SK-N-SH (cell line): ENCODE data around the gene KRT37. TPM values are rescaled to one million over a fixed set of nuclear protein-coding genes. Genes with fewer than 3 reads are reported as not detected.

ENCODE experiments used
- CTCF ChIA-PET: fragments of 300-600, 350-600 bp; formaldehyde crosslinking; extraction: SDS; loops from one replicate; lab custom pipeline; 2021; lab: Yijun Ruan, JAX
- POLR2A ChIA-PET: fragments of 350-600 bp; sonication (Branson Sonifier 250); formaldehyde crosslinking; extraction: SDS; loops from one replicate; lab custom pipeline; 2020; ENCODE audit warnings: antibody characterized with exemption, inconsistent platforms; lab: Yijun Ruan, JAX
- DNase-seq: peaks from one replicate; pipeline ENCODE4 v3.0.0; 2012
- H2AFZ ChIP-seq: fragments of 200-600 bp; sonication (generic); 2 replicates; pipeline ENCODE4 v1.8.1; 2016; ENCODE audit warnings: antibody characterized with exemption, mild to moderate bottlenecking, low read depth
- H3F3A ChIP-seq: fragments of 200-600 bp; sonication (generic); replicated peaks from 2 replicates; pipeline ENCODE3; 2016; ENCODE audit warnings: antibody characterized with exemption, mild to moderate bottlenecking; ENCODE audit not compliant: insufficient read depth
- H3K27ac ChIP-seq, 2 experiments: fragments of 200-500 bp in 1 of 2; fragments of 200-600 bp in 1 of 2; sonication (Bioruptor generic) in 1 of 2; sonication (generic), shearing (Covaris generic) in 1 of 2; 2 replicates each; pipeline versions ENCODE4 v1.5.1 to v1.6.1; 2014 to 2016; ENCODE audit warnings: low read depth in 2 of 2, inconsistent platforms in 1 of 2, low read length in 1 of 2, mild to moderate bottlenecking in 1 of 2, mixed read lengths in 1 of 2
- H3K27me3 ChIP-seq: fragments of 200-600 bp; sonication (generic), shearing (Covaris generic); 2 replicates; pipeline ENCODE4 v1.6.1; 2016; ENCODE audit warnings: mixed run types; ENCODE audit not compliant: insufficient read depth
- H3K36me3 ChIP-seq, 2 experiments: fragments of 200-500 bp in 1 of 2; fragments of 200-600 bp in 1 of 2; sonication (Bioruptor generic) in 1 of 2; sonication (generic) in 1 of 2; replicated peaks in 1 of 2; 2 replicates each; pipeline versions ENCODE3 to v1.5.1; 2014 to 2016; ENCODE audit warnings: low read length in 1 of 2, mild to moderate bottlenecking in 1 of 2; ENCODE audit not compliant: insufficient read depth in 2 of 2, control insufficient read depth in 1 of 2
- H3K4me1 ChIP-seq, 2 experiments: fragments of 200-500 bp in 1 of 2; fragments of 200-600 bp in 1 of 2; sonication (Bioruptor generic) in 1 of 2; sonication (generic), shearing (Covaris generic) in 1 of 2; 2 replicates each; pipeline versions ENCODE4 v1.5.1 to v1.6.1; 2014 to 2016; ENCODE audit warnings: low read depth in 1 of 2, low read length in 1 of 2, mixed run types in 1 of 2; ENCODE audit not compliant: insufficient read depth in 2 of 2, control insufficient read depth in 1 of 2
- H3K4me2 ChIP-seq: fragments of 200-600 bp; sonication (generic), shearing (Covaris generic); 2 replicates; pipeline ENCODE4 v1.6.1; 2017; ENCODE audit warnings: mixed run types
- H3K4me3 ChIP-seq, 2 experiments: fragments of 200-500 bp in 1 of 2; fragments of 200-600 bp in 1 of 2; sonication (Bioruptor generic) in 1 of 2; sonication (generic), shearing (Covaris generic) in 1 of 2; 2 replicates each; pipeline versions ENCODE4 v1.5.1 to v1.8.1; 2014 to 2016; ENCODE audit warnings: low read depth in 2 of 2, inconsistent platforms in 1 of 2, low read length in 1 of 2, mild to moderate bottlenecking in 1 of 2, mixed read lengths in 1 of 2, moderate library complexity in 1 of 2
- H3K79me2 ChIP-seq: fragments of 200-600 bp; sonication (generic); 2 replicates; pipeline ENCODE4 v1.8.1; 2017; ENCODE audit warnings: mild to moderate bottlenecking; ENCODE audit not compliant: insufficient read depth
- H3K9ac ChIP-seq: fragments of 200-600 bp; sonication (generic); 2 replicates; pipeline ENCODE4 v1.6.1; 2017; ENCODE audit warnings: mixed run types
- H3K9me2 ChIP-seq: fragments of 200-600 bp; sonication (generic); 2 replicates; pipeline ENCODE4 v1.6.1; 2017; ENCODE audit warnings: mixed run types
- H3K9me3 ChIP-seq: fragments of 200-600 bp; sonication (generic); 2 replicates; pipeline ENCODE4 v1.6.1; 2017; ENCODE audit warnings: mixed run types, mild to moderate bottlenecking, moderate library complexity
- H4K20me1 ChIP-seq: fragments of 200-600 bp; sonication (generic); 2 replicates; pipeline ENCODE4 v1.6.1; 2017; ENCODE audit warnings: mild to moderate bottlenecking, mixed run types; ENCODE audit not compliant: insufficient read depth
- EZH2phosphoT487 ChIP-seq: fragments of 200-600 bp; sonication (generic); IDR thresholded peaks from 2 replicates; pipeline ENCODE4 v1.6.1; 2017; ENCODE audit warnings: low read depth, mixed run types, mild to moderate bottlenecking, antibody characterized with exemption, moderate library complexity, borderline replicate concordance
- FOSL2 ChIP-seq: IDR thresholded peaks from 2 replicates; pipeline ENCODE4 v1.4.0; 2012; ENCODE audit warnings: low read depth, mild to moderate bottlenecking, moderate library complexity, borderline replicate concordance
- FOXJ3 ChIP-seq: sonication (generic); formaldehyde crosslinking; IDR thresholded peaks from 2 replicates; pipeline ENCODE4 v1.5.1; 2020; ENCODE audit warnings: mild to moderate bottlenecking, missing genetic modification reagents
- GABPA ChIP-seq: IDR thresholded peaks from 2 replicates; pipeline ENCODE4 v1.4.0; 2012; ENCODE audit warnings: low read depth, mild to moderate bottlenecking
- GATA2 ChIP-seq: sonication (generic); formaldehyde crosslinking; IDR thresholded peaks from 2 replicates; pipeline ENCODE4 v1.5.0; 2020; ENCODE audit warnings: mild to moderate bottlenecking, missing genetic modification reagents
- JUND ChIP-seq: IDR thresholded peaks from 2 replicates; pipeline ENCODE4 v1.4.0; 2012
- NFIC ChIP-seq: IDR thresholded peaks from 2 replicates; pipeline ENCODE4 v1.4.0; 2012; ENCODE audit warnings: borderline replicate concordance
- NRF1 ChIP-seq: IDR thresholded peaks from 2 replicates; pipeline ENCODE4 v1.6.1; 2012; ENCODE audit warnings: low read depth, mild to moderate bottlenecking, low read length
- POLR2AphosphoS5 ChIP-seq: IDR thresholded peaks from 2 replicates; pipeline ENCODE4 v1.6.1; 2012; ENCODE audit warnings: low read depth, low read length
- RCOR1 ChIP-seq: fragments of 150-350 bp; IDR thresholded peaks from 2 replicates; pipeline ENCODE4 v1.6.1; 2017; ENCODE audit warnings: antibody characterized with exemption, low read length
- RXRA ChIP-seq: IDR thresholded peaks from 2 replicates; pipeline ENCODE4 v1.4.0; 2012; ENCODE audit warnings: low read depth, mild to moderate bottlenecking, borderline replicate concordance
- SMC3 ChIP-seq: IDR thresholded peaks from 2 replicates; pipeline ENCODE4 v1.6.1; 2012; ENCODE audit warnings: low read depth, low read length, improper control_type of control experiment
- TCF12 ChIP-seq: IDR thresholded peaks from 2 replicates; pipeline ENCODE4 v1.4.0; 2012
- TEAD4 ChIP-seq: IDR thresholded peaks from 2 replicates; pipeline ENCODE4 v1.4.0; 2012; ENCODE audit warnings: mild to moderate bottlenecking, borderline replicate concordance; ENCODE audit not compliant: insufficient read depth
- YY1 ChIP-seq: IDR thresholded peaks from 2 replicates; pipeline ENCODE4 v1.4.0; 2012; ENCODE audit warnings: low read depth, mild to moderate bottlenecking
- WGBS: methylation state at CpG from one replicate; pipeline ENCODE4 v1.1.6; 2017; ENCODE audit warnings: low lambda C conversion rate; 5-methylcytosine and 5-hydroxymethylcytosine counted together
- polyA plus RNA-seq, 3 experiments: library from polyadenylated mRNA; depleted of rRNA; stranded (reverse); fragments of >200 nt; gene quantifications; 2 replicates each; pipeline ENCODE4 v1.2.3, GENCODE V29; 2012
- TF ChIP-seq, protein P1 (sequence below): IDR thresholded peaks from 2 replicates; pipeline ENCODE4; 2012
- TF ChIP-seq, protein P2 (sequence below): fragments of 150-350 bp; IDR thresholded peaks from 2 replicates; pipeline ENCODE4 v1.6.1; 2017; ENCODE audit warnings: antibody characterized with exemption, low read length, low read depth, borderline replicate concordance
- TF ChIP-seq, protein P3 (sequence below): IDR thresholded peaks from 2 replicates; pipeline ENCODE4 v1.4.0; 2012; ENCODE audit warnings: low read depth, borderline replicate concordance
- TF ChIP-seq, protein P4 (sequence below): IDR thresholded peaks from 2 replicates; pipeline ENCODE4 v1.4.0; 2012; ENCODE audit warnings: low read depth
- TF ChIP-seq, protein P5 (sequence below): fragments of 200-600 bp; sonication (generic); IDR thresholded peaks from 2 replicates; pipeline ENCODE4 v1.6.1; 2017; ENCODE audit warnings: antibody characterized with exemption, mild to moderate bottlenecking, moderate library complexity

Gene KRT37
- polyA plus RNA-seq, 1 of the 3 experiments (the other 2 are of a cell fraction), result not detected

DNA sequence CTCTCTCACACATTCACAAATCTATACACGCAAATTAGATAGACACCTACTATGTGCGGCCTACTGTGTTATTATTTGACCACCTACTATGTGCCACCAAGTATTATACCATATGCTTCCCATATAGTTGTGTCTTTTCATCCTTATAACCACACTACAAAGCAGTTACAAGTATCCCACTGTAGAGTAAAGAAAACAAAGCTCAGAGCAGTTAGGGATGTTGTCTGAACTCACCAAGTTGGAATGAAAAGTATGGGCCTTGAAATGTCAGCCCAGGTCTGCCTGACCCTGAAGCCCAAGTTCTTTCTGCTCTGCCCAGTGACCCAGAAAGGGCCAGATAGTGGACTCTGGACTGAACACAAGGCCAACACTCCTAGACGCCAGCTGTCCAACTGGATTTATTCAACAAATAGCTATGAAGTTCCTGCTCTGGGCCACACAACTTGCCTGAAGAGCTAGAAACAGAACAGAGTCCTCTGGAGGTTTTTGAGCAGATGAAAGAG lies 8.5 kb downstream of the KRT37 start:
- POLR2A ChIA-PET, result no interaction called here
- no peaks in the 10 kb centered on the region for H3K79me2 ChIP-seq
- no peak for TF ChIP-seq FOSL2
- TF ChIP-seq, protein P1, sequence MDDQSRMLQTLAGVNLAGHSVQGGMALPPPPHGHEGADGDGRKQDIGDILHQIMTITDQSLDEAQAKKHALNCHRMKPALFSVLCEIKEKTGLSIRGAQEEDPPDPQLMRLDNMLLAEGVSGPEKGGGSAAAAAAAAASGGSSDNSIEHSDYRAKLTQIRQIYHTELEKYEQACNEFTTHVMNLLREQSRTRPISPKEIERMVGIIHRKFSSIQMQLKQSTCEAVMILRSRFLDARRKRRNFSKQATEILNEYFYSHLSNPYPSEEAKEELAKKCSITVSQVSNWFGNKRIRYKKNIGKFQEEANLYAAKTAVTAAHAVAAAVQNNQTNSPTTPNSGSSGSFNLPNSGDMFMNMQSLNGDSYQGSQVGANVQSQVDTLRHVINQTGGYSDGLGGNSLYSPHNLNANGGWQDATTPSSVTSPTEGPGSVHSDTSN, result no peak
- 0 out of 2 replicates have a peak, but pooled peaks have one; percentile 11 for TF ChIP-seq RXRA
- TF ChIP-seq JUND, result 0 out of 2 replicates have a peak, but pooled peaks have one; percentile 11
- no peak for TF ChIP-seq TCF12
- TF ChIP-seq, protein P2, sequence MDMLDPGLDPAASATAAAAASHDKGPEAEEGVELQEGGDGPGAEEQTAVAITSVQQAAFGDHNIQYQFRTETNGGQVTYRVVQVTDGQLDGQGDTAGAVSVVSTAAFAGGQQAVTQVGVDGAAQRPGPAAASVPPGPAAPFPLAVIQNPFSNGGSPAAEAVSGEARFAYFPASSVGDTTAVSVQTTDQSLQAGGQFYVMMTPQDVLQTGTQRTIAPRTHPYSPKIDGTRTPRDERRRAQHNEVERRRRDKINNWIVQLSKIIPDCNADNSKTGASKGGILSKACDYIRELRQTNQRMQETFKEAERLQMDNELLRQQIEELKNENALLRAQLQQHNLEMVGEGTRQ, result no peak
- TF ChIP-seq, protein P3, sequence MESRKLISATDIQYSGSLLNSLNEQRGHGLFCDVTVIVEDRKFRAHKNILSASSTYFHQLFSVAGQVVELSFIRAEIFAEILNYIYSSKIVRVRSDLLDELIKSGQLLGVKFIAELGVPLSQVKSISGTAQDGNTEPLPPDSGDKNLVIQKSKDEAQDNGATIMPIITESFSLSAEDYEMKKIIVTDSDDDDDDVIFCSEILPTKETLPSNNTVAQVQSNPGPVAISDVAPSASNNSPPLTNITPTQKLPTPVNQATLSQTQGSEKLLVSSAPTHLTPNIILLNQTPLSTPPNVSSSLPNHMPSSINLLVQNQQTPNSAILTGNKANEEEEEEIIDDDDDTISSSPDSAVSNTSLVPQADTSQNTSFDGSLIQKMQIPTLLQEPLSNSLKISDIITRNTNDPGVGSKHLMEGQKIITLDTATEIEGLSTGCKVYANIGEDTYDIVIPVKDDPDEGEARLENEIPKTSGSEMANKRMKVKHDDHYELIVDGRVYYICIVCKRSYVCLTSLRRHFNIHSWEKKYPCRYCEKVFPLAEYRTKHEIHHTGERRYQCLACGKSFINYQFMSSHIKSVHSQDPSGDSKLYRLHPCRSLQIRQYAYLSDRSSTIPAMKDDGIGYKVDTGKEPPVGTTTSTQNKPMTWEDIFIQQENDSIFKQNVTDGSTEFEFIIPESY, result no peak
- no peak for TF ChIP-seq SMC3
- no peak for TF ChIP-seq FOXJ3 (CRISPR knock-in tag)
- TF ChIP-seq YY1, result no peak
- TF ChIP-seq NFIC, result no peak
- TF ChIP-seq EZH2phosphoT487, result no peak
- TF ChIP-seq POLR2AphosphoS5, result no peak
- H3K27ac ChIP-seq, result peak overlapping the region in 1 of 2 experiments; percentile 36; a peak in 1 of 4 replicates
- no peak overlapping the region for H2AFZ ChIP-seq
- H3K4me2 ChIP-seq, result no peak overlapping the region
- CTCF ChIA-PET, result interaction anchor here (0.8 to 2.9 kb wide), 3 partner anchors 133 to 499 kb away, joined by 3 to 11 read pairs (median 3); no protein-coding TSS in a partner anchor
- peaks cover 4% of the 10 kb centered on the region for H3F3A ChIP-seq
- no peaks in the 10 kb centered on the region for H3K36me3 ChIP-seq
- H3K4me3 ChIP-seq, result no peak overlapping the region
- H3K9me3 ChIP-seq, result no peaks in the 10 kb centered on the region
- no peaks in the 10 kb centered on the region for H3K9me2 ChIP-seq
- H3K4me1 ChIP-seq, result peaks cover 0 to 39% of the 10 kb centered on the region in 2 experiments; a peak in 3 of 4 replicates
- H4K20me1 ChIP-seq, result no peaks in the 10 kb centered on the region
- no peaks in the 10 kb centered on the region for H3K27me3 ChIP-seq
- 44% methylated on average over 3 of the region's 3 CpGs for WGBS
- H3K9ac ChIP-seq, result no peak overlapping the region
- no peak for DNase-seq

DNA sequence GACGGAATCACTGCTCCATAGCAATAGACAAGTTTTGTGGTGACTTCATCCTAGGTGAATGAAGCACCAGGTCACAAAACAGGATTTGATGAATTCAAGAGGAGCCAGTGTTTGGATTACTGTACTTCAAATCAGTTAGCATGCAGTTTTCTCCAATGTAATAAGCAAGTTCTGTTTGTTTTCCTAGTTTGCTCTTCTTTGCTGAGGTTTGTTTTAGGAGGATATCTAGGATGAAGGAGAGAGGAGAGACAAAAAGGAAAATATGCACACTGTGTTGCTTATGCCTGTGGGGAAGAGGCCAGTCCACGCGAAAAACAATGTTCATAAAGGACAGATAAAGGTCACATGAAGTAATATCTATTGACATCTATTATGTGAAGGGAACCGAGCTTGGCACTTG lies 9.0 kb downstream of the KRT37 start:
- Histone ChIP-seq H3K79me2 (no peaks in the 10 kb centered on the region), H3K27me3 (no peaks in the 10 kb centered on the region), H3K9me3 (no peaks in the 10 kb centered on the region), H3K9ac (no peak overlapping the region), H4K20me1 (no peaks in the 10 kb centered on the region), H3K4me1 (peaks cover 0 to 35% of the 10 kb centered on the region in 2 experiments; a peak in 3 of 4 replicates), H3K9me2 (no peaks in the 10 kb centered on the region), H3K27ac (no peak overlapping the region), H2AFZ (no peak overlapping the region), H3K4me2 (no peak overlapping the region; the same call in 1 of the 2 replicates), H3F3A (peaks cover under 1% of the 10 kb centered on the region), H3K36me3 (no peaks in the 10 kb centered on the region), H3K4me3 (no peak overlapping the region)
- DNase-seq, result no peak
- 80% methylated on average over 4 of the region's 4 CpGs for WGBS
- ChIA-PET POLR2A (no interaction called here), CTCF (interaction anchor here (2.9 kb wide), 1 partner anchor 134 kb away, joined by 11 read pairs; no protein-coding TSS in a partner anchor)
- TF ChIP-seq TCF12 (no peak), FOSL2 (no peak), GABPA (no peak), RCOR1 (no peak), NRF1 (no peak), TEAD4 (no peak), GATA2 (CRISPR knock-in tag) (no peak)
- TF ChIP-seq, protein P3, result no peak
- TF ChIP-seq, protein P4, sequence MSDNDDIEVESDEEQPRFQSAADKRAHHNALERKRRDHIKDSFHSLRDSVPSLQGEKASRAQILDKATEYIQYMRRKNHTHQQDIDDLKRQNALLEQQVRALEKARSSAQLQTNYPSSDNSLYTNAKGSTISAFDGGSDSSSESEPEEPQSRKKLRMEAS, result no peak
- TF ChIP-seq, protein P5, sequence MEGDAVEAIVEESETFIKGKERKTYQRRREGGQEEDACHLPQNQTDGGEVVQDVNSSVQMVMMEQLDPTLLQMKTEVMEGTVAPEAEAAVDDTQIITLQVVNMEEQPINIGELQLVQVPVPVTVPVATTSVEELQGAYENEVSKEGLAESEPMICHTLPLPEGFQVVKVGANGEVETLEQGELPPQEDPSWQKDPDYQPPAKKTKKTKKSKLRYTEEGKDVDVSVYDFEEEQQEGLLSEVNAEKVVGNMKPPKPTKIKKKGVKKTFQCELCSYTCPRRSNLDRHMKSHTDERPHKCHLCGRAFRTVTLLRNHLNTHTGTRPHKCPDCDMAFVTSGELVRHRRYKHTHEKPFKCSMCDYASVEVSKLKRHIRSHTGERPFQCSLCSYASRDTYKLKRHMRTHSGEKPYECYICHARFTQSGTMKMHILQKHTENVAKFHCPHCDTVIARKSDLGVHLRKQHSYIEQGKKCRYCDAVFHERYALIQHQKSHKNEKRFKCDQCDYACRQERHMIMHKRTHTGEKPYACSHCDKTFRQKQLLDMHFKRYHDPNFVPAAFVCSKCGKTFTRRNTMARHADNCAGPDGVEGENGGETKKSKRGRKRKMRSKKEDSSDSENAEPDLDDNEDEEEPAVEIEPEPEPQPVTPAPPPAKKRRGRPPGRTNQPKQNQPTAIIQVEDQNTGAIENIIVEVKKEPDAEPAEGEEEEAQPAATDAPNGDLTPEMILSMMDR, result no peak
